ENCODE measurements around the gene RNMT.
A peak's percentile ranks its signal among the peaks of the same experiment; 100 is the strongest.
"Not testable (repeated sequence)": the region's sequence is repeated elsewhere in the genome, so short reads cannot be mapped to it uniquely, and the experiment has no call there.

RNMT gene

GRCh38 chr18:13726232-13726971, at the start of gene RNMT, which contains the start of gene FAM210A:
Gene RNMT, plus strand, starts transcription at chr18:13726673. Its CDS starts 4,845 bp downstream, at chr18:13731518.
Gene FAM210A, minus strand, starts transcription at chr18:13726558. Its CDS starts 44,481 bp downstream, at chr18:13682077.
- DNase-seq: peak; percentile 92

GRCh38 chr18:13677350-13677749, 49.1 kb upstream of the RNMT start:
- not testable (repeated sequence) for DNase-seq

GRCh38 chr18:13680612-13681011, 45.9 kb upstream of the RNMT start:
- no peak for DNase-seq

GRCh38 chr18:13681701-13682100, 44.8 kb upstream of the RNMT start:
- DNase-seq: no peak

GRCh38 chr18:13684546-13684945, 41.9 kb upstream of the RNMT start:
- DNase-seq: no peak

GRCh38 chr18:13688191-13689136, 38.0 kb upstream of the RNMT start:
- DNase-seq: no peak

- not testable (repeated sequence) for DNase-seq
Measured at GRCh38 chr18:13690060-13690459, 36.4 kb upstream of the RNMT start.

- DNase-seq: not testable (repeated sequence)
Measured at GRCh38 chr18:13695337-13695736, 31.1 kb upstream of the RNMT start.

- no peak for DNase-seq
Measured at GRCh38 chr18:13696961-13697360, 29.5 kb upstream of the RNMT start.

- no peak for DNase-seq
Measured at GRCh38 chr18:13700153-13700552, 26.3 kb upstream of the RNMT start.

- no peak for DNase-seq
Measured at GRCh38 chr18:13703899-13704298, 22.6 kb upstream of the RNMT start.

GRCh38 chr18:13710414-13710831, 16.1 kb upstream of the RNMT start:
- no peak for DNase-seq

GRCh38 chr18:13712400-13713131, 13.9 kb upstream of the RNMT start:
- no peak for DNase-seq

- DNase-seq: no peak
Measured at GRCh38 chr18:13713455-13714055, 12.9 kb upstream of the RNMT start.

- DNase-seq: no peak
Measured at GRCh38 chr18:13715330-13715729, 11.1 kb upstream of the RNMT start.

- no peak for DNase-seq
Measured at GRCh38 chr18:13716916-13717315, 9.6 kb upstream of the RNMT start.

- DNase-seq: no peak
Measured at GRCh38 chr18:13720123-13720522, 6.3 kb upstream of the RNMT start.

GRCh38 chr18:13720847-13721246, 5.6 kb upstream of the RNMT start:
- no peak for DNase-seq

- no peak for DNase-seq
Measured at GRCh38 chr18:13725566-13726231, 774 bp upstream of the RNMT start.

GRCh38 chr18:13726972-13727331, 479 bp downstream of the RNMT start:
- no peak for DNase-seq

- no peak for DNase-seq
Measured at GRCh38 chr18:13730481-13730880, 4.0 kb downstream of the RNMT start.

GRCh38 chr18:13735681-13736080, 9.2 kb downstream of the RNMT start:
- DNase-seq: no peak
